Measurements from ENCODE around the gene CLDN14.

Gene CLDN14

DNA sequence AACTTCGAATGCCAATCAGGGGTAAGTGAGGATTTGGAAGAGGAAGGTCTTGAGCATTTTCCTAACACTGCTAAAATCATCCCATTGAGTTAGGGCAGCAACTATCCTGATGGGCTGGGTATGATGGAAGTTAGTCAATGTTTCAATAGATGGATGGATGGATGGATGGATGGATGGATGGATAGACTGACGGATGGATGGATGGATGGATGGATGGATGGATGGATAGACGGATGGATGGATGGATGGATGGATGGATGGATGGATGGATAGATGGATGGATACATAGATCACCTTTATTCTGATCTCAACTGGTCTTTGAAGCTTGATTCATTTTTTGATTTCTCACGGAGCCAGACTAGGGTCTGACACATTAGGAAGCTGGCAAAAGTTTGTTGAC, 2.3 kb upstream of the CLDN14 start:
- Histone ChIP-seq H3F3A (ENCODE audit: insufficient read depth, low read length) (no peaks in the 10 kb centered on the region), H3K79me2 (ENCODE audit: low read length) (no peaks in the 10 kb centered on the region), H3K27me3 (replicated peaks; ENCODE audit: insufficient read depth, low read length) (no peaks in the 10 kb centered on the region), H3K9me3 (replicated peaks; ENCODE audit: insufficient read depth, low read length) (no peaks in the 10 kb centered on the region), H3K36me3 (replicated peaks; ENCODE audit: insufficient read depth, low read length) (no peaks in the 10 kb centered on the region), H4K20me1 (ENCODE audit: insufficient read depth, low read length) (no peaks in the 10 kb centered on the region), H3K4me1 (ENCODE audit: low read length) (no peaks in the 10 kb centered on the region), H3K9me2 (replicated peaks; ENCODE audit: insufficient read depth, low read length) (no peaks in the 10 kb centered on the region), H3K27ac (ENCODE audit: low read length) (no peak overlapping the region), H3K4me3 (ENCODE audit: low read length) (no peak overlapping the region), H3K4me2 (ENCODE audit: low read depth, low read length) (no peak overlapping the region), H3K9ac (ENCODE audit: low read length) (no peak overlapping the region), H2AFZ (ENCODE audit: low read length) (no peak overlapping the region)
- no peak for DNase-seq
- TF ChIP-seq EZH2phosphoT487 (IDR thresholded peaks at IDR 0.05; ENCODE audit: low read length) (no peak), EZH2 (optimal IDR thresholded peaks at IDR 0.05; ENCODE audit: low read depth, low read length) (no peak)
- TF ChIP-seq, protein P1, sequence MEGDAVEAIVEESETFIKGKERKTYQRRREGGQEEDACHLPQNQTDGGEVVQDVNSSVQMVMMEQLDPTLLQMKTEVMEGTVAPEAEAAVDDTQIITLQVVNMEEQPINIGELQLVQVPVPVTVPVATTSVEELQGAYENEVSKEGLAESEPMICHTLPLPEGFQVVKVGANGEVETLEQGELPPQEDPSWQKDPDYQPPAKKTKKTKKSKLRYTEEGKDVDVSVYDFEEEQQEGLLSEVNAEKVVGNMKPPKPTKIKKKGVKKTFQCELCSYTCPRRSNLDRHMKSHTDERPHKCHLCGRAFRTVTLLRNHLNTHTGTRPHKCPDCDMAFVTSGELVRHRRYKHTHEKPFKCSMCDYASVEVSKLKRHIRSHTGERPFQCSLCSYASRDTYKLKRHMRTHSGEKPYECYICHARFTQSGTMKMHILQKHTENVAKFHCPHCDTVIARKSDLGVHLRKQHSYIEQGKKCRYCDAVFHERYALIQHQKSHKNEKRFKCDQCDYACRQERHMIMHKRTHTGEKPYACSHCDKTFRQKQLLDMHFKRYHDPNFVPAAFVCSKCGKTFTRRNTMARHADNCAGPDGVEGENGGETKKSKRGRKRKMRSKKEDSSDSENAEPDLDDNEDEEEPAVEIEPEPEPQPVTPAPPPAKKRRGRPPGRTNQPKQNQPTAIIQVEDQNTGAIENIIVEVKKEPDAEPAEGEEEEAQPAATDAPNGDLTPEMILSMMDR (IDR thresholded peaks at IDR 0.05; ENCODE audit: low read length) = no peak

DNA sequence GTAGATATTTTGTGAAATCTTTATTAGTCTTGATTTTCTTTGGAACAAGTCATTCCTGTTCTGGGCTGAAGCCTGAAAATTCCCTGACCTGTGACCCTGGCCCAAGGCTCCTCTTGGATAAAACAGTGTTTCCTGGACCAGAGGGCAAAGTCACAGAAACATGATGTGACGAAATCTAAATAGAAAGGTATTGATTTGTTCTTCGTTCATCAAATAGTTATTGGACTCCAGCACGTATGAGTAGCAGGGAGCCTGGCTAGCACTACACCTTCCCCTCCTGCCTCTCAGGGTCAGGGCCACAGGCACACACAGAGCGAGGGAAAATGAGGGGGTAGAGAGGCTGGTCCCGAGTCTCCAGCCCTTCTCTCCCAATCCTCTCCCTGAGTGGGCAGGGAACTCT, 1.7 kb upstream of the CLDN14 start:
- Histone ChIP-seq H3F3A (ENCODE audit: insufficient read depth, low read length) (no peaks in the 10 kb centered on the region), H3K27ac (ENCODE audit: low read length) (no peak overlapping the region), H4K20me1 (ENCODE audit: insufficient read depth, low read length) (no peaks in the 10 kb centered on the region), H3K4me1 (ENCODE audit: low read length) (no peaks in the 10 kb centered on the region), H3K9me3 (replicated peaks; ENCODE audit: insufficient read depth, low read length) (no peaks in the 10 kb centered on the region), H3K36me3 (replicated peaks; ENCODE audit: insufficient read depth, low read length) (no peaks in the 10 kb centered on the region), H3K9ac (ENCODE audit: low read length) (no peak overlapping the region), H3K4me2 (ENCODE audit: low read depth, low read length) (no peak overlapping the region), H3K27me3 (replicated peaks; ENCODE audit: insufficient read depth, low read length) (no peaks in the 10 kb centered on the region), H2AFZ (ENCODE audit: low read length) (no peak overlapping the region), H3K79me2 (ENCODE audit: low read length) (no peaks in the 10 kb centered on the region), H3K9me2 (replicated peaks; ENCODE audit: insufficient read depth, low read length) (no peaks in the 10 kb centered on the region), H3K4me3 (ENCODE audit: low read length) (no peak overlapping the region)
- no peak for DNase-seq
- no peak for TF ChIP-seq EZH2 (optimal IDR thresholded peaks at IDR 0.05; ENCODE audit: low read depth, low read length)
- TF ChIP-seq EZH2phosphoT487 (IDR thresholded peaks at IDR 0.05; ENCODE audit: low read length) = no peak
- TF ChIP-seq, protein P1 (IDR thresholded peaks at IDR 0.05; ENCODE audit: low read length) = no peak

DNA sequence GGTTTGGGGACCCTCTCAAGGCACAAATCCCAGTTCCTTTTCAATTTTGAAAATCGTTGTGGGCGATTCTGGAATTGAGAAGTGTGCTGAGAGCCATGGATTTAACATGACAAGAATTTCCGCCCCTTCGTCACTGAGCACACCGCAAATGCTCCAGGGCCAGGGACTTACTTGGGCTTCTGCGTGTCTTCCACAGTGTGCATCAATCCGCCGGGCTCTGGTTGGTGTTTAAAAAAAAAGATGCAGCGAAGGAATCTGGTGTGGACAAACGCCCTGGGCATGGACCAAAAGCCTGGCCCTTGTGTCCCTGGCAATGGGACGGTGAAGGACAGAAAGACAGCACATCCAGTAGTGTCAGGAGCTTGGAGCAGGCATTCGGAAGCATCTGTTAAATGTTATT, 696 bp upstream of the CLDN14 start:
- Histone ChIP-seq H3K36me3 (replicated peaks; ENCODE audit: insufficient read depth, low read length) (no peaks in the 10 kb centered on the region), H3K27ac (ENCODE audit: low read length) (no peak overlapping the region), H3K9ac (ENCODE audit: low read length) (no peak overlapping the region), H4K20me1 (ENCODE audit: insufficient read depth, low read length) (no peaks in the 10 kb centered on the region), H3K79me2 (ENCODE audit: low read length) (no peaks in the 10 kb centered on the region), H3K9me3 (replicated peaks; ENCODE audit: insufficient read depth, low read length) (no peaks in the 10 kb centered on the region), H3K4me1 (ENCODE audit: low read length) (no peaks in the 10 kb centered on the region), H3K27me3 (replicated peaks; ENCODE audit: insufficient read depth, low read length) (no peaks in the 10 kb centered on the region), H2AFZ (ENCODE audit: low read length) (no peak overlapping the region), H3K4me2 (ENCODE audit: low read depth, low read length) (no peak overlapping the region), H3K9me2 (replicated peaks; ENCODE audit: insufficient read depth, low read length) (no peaks in the 10 kb centered on the region), H3F3A (ENCODE audit: insufficient read depth, low read length) (no peaks in the 10 kb centered on the region), H3K4me3 (ENCODE audit: low read length) (no peak overlapping the region)
- TF ChIP-seq EZH2phosphoT487 (IDR thresholded peaks at IDR 0.05; ENCODE audit: low read length) (no peak), EZH2 (optimal IDR thresholded peaks at IDR 0.05; ENCODE audit: low read depth, low read length) (no peak)
- TF ChIP-seq, protein P1 (IDR thresholded peaks at IDR 0.05; ENCODE audit: low read length) = no peak
- DNase-seq = no peak
